DOHH2 (cell line): ENCODE measurements around the gene DUS2.

Experiments used
- EZH2phosphoT487 ChIP-seq: fragments of 200-600 bp; sonication (generic); IDR thresholded peaks from 2 replicates; pipeline ENCODE4 v1.6.1; 2017; ENCODE audit warnings: borderline replicate concordance, mild to moderate bottlenecking, antibody characterized with exemption, low read length, moderate library complexity, mixed read lengths
- TF ChIP-seq, protein P1 (sequence below): fragments of 200-600 bp; sonication (generic); IDR thresholded peaks from one replicate; pipeline ENCODE4 v1.5.1; 2014; ENCODE audit warnings: antibody characterized with exemption, mild to moderate bottlenecking, low read depth, low read length; ENCODE audit not compliant: poor library complexity, severe bottlenecking

DNA sequence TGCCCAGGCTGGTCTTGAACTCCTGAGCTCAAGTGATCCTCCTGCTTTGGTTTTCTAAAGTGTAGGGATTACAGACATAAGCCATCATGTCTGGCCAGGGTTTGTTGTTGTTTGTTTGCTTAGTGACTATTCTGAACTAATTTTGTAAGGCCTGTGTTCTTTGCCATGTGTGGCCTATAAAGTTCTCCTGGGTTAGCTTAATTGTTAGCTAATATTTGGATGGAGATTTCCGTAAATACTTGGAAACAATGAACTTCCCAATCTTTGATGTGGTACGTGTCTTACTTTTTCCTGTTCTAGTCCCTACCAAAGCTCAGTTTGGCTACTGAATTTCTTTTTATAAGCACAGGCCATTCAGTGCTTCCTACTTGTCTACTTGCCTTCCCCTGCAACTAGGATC, 24.9 kb downstream of the DUS2 start:
- TF ChIP-seq, protein P1, sequence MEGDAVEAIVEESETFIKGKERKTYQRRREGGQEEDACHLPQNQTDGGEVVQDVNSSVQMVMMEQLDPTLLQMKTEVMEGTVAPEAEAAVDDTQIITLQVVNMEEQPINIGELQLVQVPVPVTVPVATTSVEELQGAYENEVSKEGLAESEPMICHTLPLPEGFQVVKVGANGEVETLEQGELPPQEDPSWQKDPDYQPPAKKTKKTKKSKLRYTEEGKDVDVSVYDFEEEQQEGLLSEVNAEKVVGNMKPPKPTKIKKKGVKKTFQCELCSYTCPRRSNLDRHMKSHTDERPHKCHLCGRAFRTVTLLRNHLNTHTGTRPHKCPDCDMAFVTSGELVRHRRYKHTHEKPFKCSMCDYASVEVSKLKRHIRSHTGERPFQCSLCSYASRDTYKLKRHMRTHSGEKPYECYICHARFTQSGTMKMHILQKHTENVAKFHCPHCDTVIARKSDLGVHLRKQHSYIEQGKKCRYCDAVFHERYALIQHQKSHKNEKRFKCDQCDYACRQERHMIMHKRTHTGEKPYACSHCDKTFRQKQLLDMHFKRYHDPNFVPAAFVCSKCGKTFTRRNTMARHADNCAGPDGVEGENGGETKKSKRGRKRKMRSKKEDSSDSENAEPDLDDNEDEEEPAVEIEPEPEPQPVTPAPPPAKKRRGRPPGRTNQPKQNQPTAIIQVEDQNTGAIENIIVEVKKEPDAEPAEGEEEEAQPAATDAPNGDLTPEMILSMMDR = no peak
- no peak for TF ChIP-seq EZH2phosphoT487
